Jurkat, Clone E6-1 (cell line): ENCODE results near the gene SPATA1. TPM values are rescaled to one million over a fixed set of nuclear protein-coding genes. Genes with fewer than 3 reads are reported as not detected.
A peak's percentile ranks its signal among the peaks of the same experiment; 100 is the strongest.

Experiments
- DNase-seq: peaks from one replicate; pipeline ENCODE4 v3.0.0-alpha.2; 2011; ENCODE audit warnings: low read depth, low spot score
- H3K4me3 ChIP-seq: 2 replicates; pipeline ENCODE4 v1.5.1; 2011; ENCODE audit warnings: mild to moderate bottlenecking, low read length, control low read depth, moderate library complexity
- polyA plus RNA-seq: library from polyadenylated mRNA; unstranded; fragments of >200 nt; gene quantifications from one replicate; pipeline ENCODE4 v1.2.1, GENCODE V29; 2012; ENCODE audit warnings: missing spikeins; ENCODE audit not compliant: insufficient read length, insufficient read depth

Gene SPATA1
- polyA plus RNA-seq: 4.1 TPM

- peak; percentile 90 for DNase-seq
- H3K4me3 ChIP-seq: peak within 1 kb of the TSS; percentile 95
Observed at GRCh38 chr1:84506002-84506728, at the start of gene SPATA1, which contains the start of gene GNG5. Gene SPATA1, plus strand, starts transcription at chr1:84506386. Its CDS starts 9,974 bp downstream, at chr1:84516360. Gene GNG5, minus strand, starts transcription at chr1:84506581. Its CDS starts 490 bp downstream, at chr1:84506091.

GRCh38 chr1:84462118-84462517 is 44.1 kb upstream of the SPATA1 start:
- DNase-seq: no peak

GRCh38 chr1:84467298-84467697 is 38.9 kb upstream of the SPATA1 start:
- no peak overlapping the region for H3K4me3 ChIP-seq
- no peak for DNase-seq

More at GRCh38 chr1:84462118-84462517, 44.1 kb upstream of the SPATA1 start:
- H3K4me3 ChIP-seq: no peak overlapping the region

GRCh38 chr1:84476225-84476624 is 30.0 kb upstream of the SPATA1 start:
- no peak for DNase-seq
- H3K4me3 ChIP-seq: no peak overlapping the region

- peak; percentile 84 for DNase-seq
- H3K4me3 ChIP-seq: peak within 1 kb of the TSS; percentile 97
Observed at GRCh38 chr1:84478876-84479868, 27.0 kb upstream of the SPATA1 start, which contains the start of gene RPF1. Gene RPF1, plus strand, starts transcription at chr1:84479266. Its CDS starts 16 bp downstream, at chr1:84479282.

GRCh38 chr1:84479998-84480397 is 26.2 kb upstream of the SPATA1 start:
- H3K4me3 ChIP-seq: peak overlapping the region; percentile 97
- no peak for DNase-seq

GRCh38 chr1:84480650-84481049 is 25.5 kb upstream of the SPATA1 start:
- no peak overlapping the region for H3K4me3 ChIP-seq
- DNase-seq: no peak

- no peak for DNase-seq
Observed at GRCh38 chr1:84481317-84481716, 24.9 kb upstream of the SPATA1 start.

GRCh38 chr1:84488107-84488506 is 18.1 kb upstream of the SPATA1 start:
- DNase-seq: no peak
- H3K4me3 ChIP-seq: no peak overlapping the region

More at GRCh38 chr1:84481317-84481716, 24.9 kb upstream of the SPATA1 start:
- no peak overlapping the region for H3K4me3 ChIP-seq

- H3K4me3 ChIP-seq: no peak overlapping the region
- DNase-seq: no peak
Observed at GRCh38 chr1:84489766-84490165, 16.4 kb upstream of the SPATA1 start.

- no peak overlapping the region for H3K4me3 ChIP-seq
- no peak for DNase-seq
Observed at GRCh38 chr1:84492726-84493125, 13.5 kb upstream of the SPATA1 start.

GRCh38 chr1:84493747-84494146 is 12.4 kb upstream of the SPATA1 start:
- no peak for DNase-seq
- no peak overlapping the region for H3K4me3 ChIP-seq

GRCh38 chr1:84496498-84496897 is 9.7 kb upstream of the SPATA1 start:
- H3K4me3 ChIP-seq: no peak overlapping the region
- no peak for DNase-seq

GRCh38 chr1:84497631-84498275 is 8.4 kb upstream of the SPATA1 start:
- H3K4me3 ChIP-seq: no peak overlapping the region
- DNase-seq: peak; percentile 45

GRCh38 chr1:84502927-84503326 is 3.3 kb upstream of the SPATA1 start:
- H3K4me3 ChIP-seq: no peak overlapping the region

GRCh38 chr1:84504580-84505492 is 1.4 kb upstream of the SPATA1 start:
- H3K4me3 ChIP-seq: peak overlapping the region; percentile 95
- DNase-seq: no peak

More at GRCh38 chr1:84502927-84503326, 3.3 kb upstream of the SPATA1 start:
- no peak for DNase-seq

GRCh38 chr1:84505493-84506001 is 639 bp upstream of the SPATA1 start:
- no peak for DNase-seq

More at GRCh38 chr1:84505493-84506001, 639 bp upstream of the SPATA1 start:
- peak overlapping the region; percentile 95 for H3K4me3 ChIP-seq
